ENCODE results near the gene SLC34A3. TPM values are rescaled to one million over a fixed set of nuclear protein-coding genes. Genes with fewer than 3 reads are reported as not detected.

The SLC34A3 gene
- total RNA-seq (ENCODE audit: low replicate concordance) = not detected in 2 replicates

- H4K20me1 ChIP-seq (ENCODE audit: low read depth) = peaks cover 5% of the 10 kb centered on the region
- H3K27me3 ChIP-seq = no peaks in the 10 kb centered on the region
- no peaks in the 10 kb centered on the region for H3K36me3 Mint-ChIP-seq
- H3K27ac ChIP-seq = no peak within 1 kb of the TSS
- no peaks in the 10 kb centered on the region for H3K79me2 ChIP-seq (ENCODE audit: low read depth)
- no peaks in the 10 kb centered on the region for H3K9me3 ChIP-seq (ENCODE audit: low read depth)
- no peaks in the 10 kb centered on the region for H3K36me3 ChIP-seq
- H3K4me1 ChIP-seq = no peaks in the 10 kb centered on the region
- no peaks in the 10 kb centered on the region for H3F3A ChIP-seq (ENCODE audit: low read depth)
- peaks cover 3% of the 10 kb centered on the region for H3K4me1 Mint-ChIP-seq
- no peak for TF ChIP-seq EZH2 (IDR thresholded peaks at IDR 0.05)
- no peak for TF ChIP-seq EZH2phosphoT487 (IDR thresholded peaks at IDR 0.05)
- H3K27me3 Mint-ChIP-seq (ENCODE audit: insufficient read depth, low read depth) = peaks cover 6% of the 10 kb centered on the region
- H3K4me2 ChIP-seq = no peak within 1 kb of the TSS
- H2AFZ ChIP-seq (replicated peaks) = no peak within 1 kb of the TSS
- no peak within 1 kb of the TSS for H3K27ac Mint-ChIP-seq
- H3K9me3 Mint-ChIP-seq = no peaks in the 10 kb centered on the region
- H3K9ac ChIP-seq = no peak within 1 kb of the TSS
- H3K4me3 ChIP-seq = no peak within 1 kb of the TSS
- no peak within 1 kb of the TSS for H3K4me3 Mint-ChIP-seq
- no peak for DNase-seq (ENCODE audit: low spot score)
Measured at GRCh38 chr9:137230705-137231371, at the start of gene SLC34A3. Gene SLC34A3, plus strand, starts transcription at chr9:137230901. Its CDS starts 802 bp downstream, at chr9:137231703.

DNA sequence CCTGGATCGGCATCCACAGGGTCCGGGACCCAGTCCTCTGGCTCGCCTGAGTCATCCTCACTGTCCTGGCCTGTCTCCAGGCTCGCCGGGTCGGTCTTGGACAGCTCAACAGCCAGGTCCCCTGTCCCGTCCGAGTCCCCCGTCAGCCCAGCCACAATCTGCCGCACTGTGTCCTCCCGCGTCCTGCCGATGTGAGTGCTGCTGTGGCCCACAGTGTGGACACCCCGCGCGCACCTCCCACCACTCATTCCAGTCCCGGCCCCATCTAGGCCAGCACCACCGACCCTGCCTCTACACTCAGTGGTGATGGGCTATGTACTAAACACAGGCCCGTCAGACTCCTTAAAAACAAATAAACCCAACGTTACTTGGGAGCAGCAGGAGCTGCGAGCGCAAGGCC is 49.0 kb upstream of the SLC34A3 start:
- peaks cover 2% of the 10 kb centered on the region for H3K27me3 ChIP-seq
- Mint-ChIP-seq H3K27ac (no peak overlapping the region), H3K9me3 (no peaks in the 10 kb centered on the region), H3K4me1 (peaks cover 2% of the 10 kb centered on the region), H3K4me3 (peak overlapping the region; percentile 41), H3K27me3 (ENCODE audit: insufficient read depth, low read depth) (peaks cover 2% of the 10 kb centered on the region), H3K36me3 (peaks cover 3% of the 10 kb centered on the region)
- peaks cover 7% of the 10 kb centered on the region for H3K79me2 ChIP-seq (ENCODE audit: low read depth)
- no peak overlapping the region for H3K27ac ChIP-seq
- no peak overlapping the region for H3K4me3 ChIP-seq
- H3F3A ChIP-seq (ENCODE audit: low read depth) = peaks cover 3% of the 10 kb centered on the region
- H3K36me3 ChIP-seq = no peaks in the 10 kb centered on the region
- no peaks in the 10 kb centered on the region for H3K9me3 ChIP-seq (ENCODE audit: low read depth)
- DNase-seq (ENCODE audit: low spot score) = no peak
- no peak overlapping the region for H3K4me2 ChIP-seq
- peaks cover 8% of the 10 kb centered on the region for H4K20me1 ChIP-seq (ENCODE audit: low read depth)
- TF ChIP-seq EZH2 (IDR thresholded peaks at IDR 0.05) (no peak), EZH2phosphoT487 (IDR thresholded peaks at IDR 0.05) (no peak), CTCF (IDR thresholded peaks at IDR 0.05) (no peak)
- H2AFZ ChIP-seq (replicated peaks) = no peak overlapping the region
- H3K9ac ChIP-seq = no peak overlapping the region
- no peaks in the 10 kb centered on the region for H3K4me1 ChIP-seq

- H3K36me3 ChIP-seq = no peaks in the 10 kb centered on the region
- no peak overlapping the region for H3K4me2 ChIP-seq
- peaks cover 14% of the 10 kb centered on the region for H3K4me1 Mint-ChIP-seq
- H3K27me3 ChIP-seq = no peaks in the 10 kb centered on the region
- no peak overlapping the region for H3K4me3 Mint-ChIP-seq
- H3K9ac ChIP-seq = no peak overlapping the region
- peaks cover 3% of the 10 kb centered on the region for H3K36me3 Mint-ChIP-seq
- H3K79me2 ChIP-seq (ENCODE audit: low read depth) = peaks cover 18% of the 10 kb centered on the region
- no peaks in the 10 kb centered on the region for H3F3A ChIP-seq (ENCODE audit: low read depth)
- no peaks in the 10 kb centered on the region for H3K9me3 ChIP-seq (ENCODE audit: low read depth)
- no peak overlapping the region for H3K27ac ChIP-seq
- peaks cover 5% of the 10 kb centered on the region for H3K4me1 ChIP-seq
- H3K27me3 Mint-ChIP-seq (ENCODE audit: insufficient read depth, low read depth) = peaks cover 2% of the 10 kb centered on the region
- TF ChIP-seq CTCF (IDR thresholded peaks at IDR 0.05) = no peak
- H4K20me1 ChIP-seq (ENCODE audit: low read depth) = peaks cover 6% of the 10 kb centered on the region
- no peak for DNase-seq (ENCODE audit: low spot score)
- H3K27ac Mint-ChIP-seq = no peak overlapping the region
- H3K4me3 ChIP-seq = no peak overlapping the region
- H3K9me3 Mint-ChIP-seq = no peaks in the 10 kb centered on the region
- H2AFZ ChIP-seq (replicated peaks) = no peak overlapping the region
Measured at GRCh38 chr9:137182836-137183235, 47.9 kb upstream of the SLC34A3 start.

GRCh38 chr9:137183980-137184595 is 46.6 kb upstream of the SLC34A3 start:
- Mint-ChIP-seq H3K27me3 (ENCODE audit: insufficient read depth, low read depth) (peaks cover 3% of the 10 kb centered on the region), H3K4me3 (peak overlapping the region; percentile 29), H3K4me1 (peaks cover 16% of the 10 kb centered on the region), H3K27ac (no peak overlapping the region), H3K9me3 (no peaks in the 10 kb centered on the region), H3K36me3 (peaks cover 3% of the 10 kb centered on the region)
- Histone ChIP-seq H3K4me2 (no peak overlapping the region), H3K36me3 (no peaks in the 10 kb centered on the region), H3K27ac (no peak overlapping the region), H3F3A (ENCODE audit: low read depth) (peaks cover 2% of the 10 kb centered on the region), H2AFZ (replicated peaks) (no peak overlapping the region), H3K4me1 (peaks cover 5% of the 10 kb centered on the region), H3K4me3 (no peak overlapping the region), H3K27me3 (no peaks in the 10 kb centered on the region), H3K9ac (no peak overlapping the region), H4K20me1 (ENCODE audit: low read depth) (peaks cover 2% of the 10 kb centered on the region), H3K79me2 (ENCODE audit: low read depth) (peaks cover 23% of the 10 kb centered on the region), H3K9me3 (ENCODE audit: low read depth) (no peaks in the 10 kb centered on the region)
- DNase-seq (ENCODE audit: low spot score) = no peak
- TF ChIP-seq CTCF (IDR thresholded peaks at IDR 0.05) (no peak), EZH2phosphoT487 (IDR thresholded peaks at IDR 0.05) (no peak), EZH2 (IDR thresholded peaks at IDR 0.05) (no peak)

Data from neural progenitor cell (in vitro differentiated cells).